ENCODE data around the gene ZFX. TPM values are rescaled to one million over a fixed set of nuclear protein-coding genes. Genes with fewer than 3 reads are reported as not detected.

The ZFX gene
- total and polyA plus RNA-seq, 2 of the 8 experiments (the other 6 are each of a cell fraction or from before 2014, with no cell fraction given) = 2.8 to 22.0 TPM

DNA sequence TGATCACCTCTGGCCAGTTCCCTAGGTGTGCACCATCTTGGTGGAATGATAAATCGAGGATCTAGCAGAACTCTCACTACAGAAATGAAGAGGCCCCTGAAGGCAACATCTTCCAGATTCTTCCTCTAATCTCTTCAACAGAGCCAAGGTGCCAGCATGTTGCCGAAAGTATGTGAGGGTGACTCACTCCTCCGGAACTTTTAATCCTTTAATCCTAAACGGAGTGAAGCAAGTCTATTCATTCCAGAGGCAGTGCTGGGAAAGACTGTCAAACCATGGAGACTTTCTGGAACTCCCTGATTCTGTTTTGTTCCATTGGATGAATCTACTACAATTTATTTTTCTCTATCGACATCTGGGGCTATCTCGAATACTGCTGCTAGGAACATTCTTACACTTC is 95.7 kb downstream of the ZFX start:
- no peaks in the 10 kb centered on the region for H3K9me3 ChIP-seq (ENCODE audit: insufficient read depth in 2 of 2, low read depth in 1 of 2, low read length in 1 of 2)
- no peak overlapping the region; a peak in 1 of 4 replicates for H3K4me2 ChIP-seq (ENCODE audit: insufficient read depth in 1 of 2, low read depth in 2 of 2, low read length in 2 of 2)
- no peak overlapping the region for H2BK15ac ChIP-seq (ENCODE audit: low read length)
- no peak overlapping the region for H3K9ac ChIP-seq (replicated peaks in 1 of 4; ENCODE audit: extremely low read depth in 1 of 4, low read depth in 3 of 4, low read length in 3 of 4)
- H3K4ac ChIP-seq (replicated peaks; ENCODE audit: insufficient read length, low read depth, low read length) = no peak overlapping the region
- H3K27ac ChIP-seq (ENCODE audit: low read depth, low read length) = no peak overlapping the region
- no peak overlapping the region for H2AFZ ChIP-seq (ENCODE audit: low read length)
- no peak overlapping the region for H4K91ac ChIP-seq (replicated peaks; ENCODE audit: insufficient read length, low read length)
- no peak overlapping the region for H4K5ac ChIP-seq (ENCODE audit: insufficient read length, low read depth, low read length)
- H3K4me3 ChIP-seq (ENCODE audit: extremely low read depth in 1 of 4, insufficient read depth in 2 of 4, low read depth in 3 of 4, low read length in 4 of 4) = no peak overlapping the region
- H2BK20ac ChIP-seq (ENCODE audit: low read length) = no peak overlapping the region
- no peaks in the 10 kb centered on the region for H3K23me2 ChIP-seq (ENCODE audit: low read depth, low read length)
- no peaks in the 10 kb centered on the region for H3K79me1 ChIP-seq (ENCODE audit: low read depth, low read length)
- no peak for DNase-seq (ENCODE audit: low read depth in 1 of 2, low spot score in 2 of 2)
- H3K79me2 ChIP-seq (ENCODE audit: control insufficient read depth in 1 of 2, insufficient read depth in 2 of 2, low read length in 2 of 2) = no peaks in the 10 kb centered on the region
- no peak overlapping the region for H4K8ac ChIP-seq (ENCODE audit: extremely low read depth, insufficient read depth, low read length)
- TF ChIP-seq JUND (IDR thresholded peaks at IDR 0.05; ENCODE audit: low read length) (peak; percentile 87), SIRT6 (IDR thresholded peaks at IDR 0.05; ENCODE audit: low read length) (no peak), GABPA (IDR thresholded peaks at IDR 0.05; ENCODE audit: borderline replicate concordance, insufficient read depth, low read length) (no peak)
- H3K23ac ChIP-seq (ENCODE audit: insufficient read length) = no peak overlapping the region
- H3K56ac ChIP-seq (replicated peaks; ENCODE audit: insufficient read length, low read depth, low read length) = no peak overlapping the region
- H2AK5ac ChIP-seq (ENCODE audit: low read depth, low read length) = no peak overlapping the region
- H3K14ac ChIP-seq (ENCODE audit: insufficient read length) = no peak overlapping the region
- H2BK12ac ChIP-seq (ENCODE audit: low read depth, low read length) = no peak overlapping the region
- H3K36me3 ChIP-seq (ENCODE audit: control insufficient read depth in 2 of 4, insufficient read depth in 4 of 4, low read length in 3 of 4) = no peaks in the 10 kb centered on the region
- H3K27me3 ChIP-seq (replicated peaks in 1 of 4; ENCODE audit: control insufficient read depth in 3 of 4, extremely low read depth in 1 of 4, insufficient read depth in 3 of 4, low read length in 3 of 4) = no peaks in the 10 kb centered on the region
- no peak overlapping the region for H3K18ac ChIP-seq (ENCODE audit: extremely low read depth, low read length)
- 0 out of 7 replicates have a peak, but pooled peaks cover 0 to 3% (median 0%) of the 10 kb centered on the region in 4 experiments for H3K4me1 ChIP-seq (replicated peaks in 1 of 4; ENCODE audit: control insufficient read depth in 3 of 4, insufficient read depth in 4 of 4, low read length in 3 of 4)
- H4K20me1 ChIP-seq (replicated peaks in 1 of 2; ENCODE audit: control insufficient read depth in 1 of 2, insufficient read depth in 2 of 2, low read length in 2 of 2) = no peaks in the 10 kb centered on the region
- no peak overlapping the region for H2BK120ac ChIP-seq (replicated peaks; ENCODE audit: low read depth, low read length)
- WGBS, 2 experiments (ENCODE audit: extremely low coverage in 1 of 2, insufficient coverage in 1 of 2, insufficient read length in 1 of 2, insufficient replicate concordance in 2 of 2, low coverage in 1 of 2, low lambda C conversion rate in 2 of 2, missing lambda C conversion rate in 1 of 2) = 68% methylated on average over 6 of the region's 6 CpGs; no CpG with 5 or more reads in 1 of the 2 experiments
- ChIA-PET POLR2A (ENCODE audit: partially characterized antibody) (no interaction called here), CTCF (ENCODE audit: partially characterized antibody) (interaction anchor here (0.6 to 1.2 kb wide), 2 partner anchors 163 to 320 kb away, joined by 3 read pairs; no protein-coding TSS in a partner anchor)
- FAIRE-seq = no peak
- H2BK5ac ChIP-seq (ENCODE audit: low read depth, low read length) = no peak overlapping the region

Data from H1 (cell line).